DMS 273 treated with DMSO at 0.1 percent for 48 hours (cell line): ENCODE data around the gene FARP1.

ENCODE experiments used
- DNase-seq: peaks from one replicate; lab custom pipeline; 2025; lab: John Stamatoyannopoulos, UW

FARP1 gene

GRCh38 chr13:98462946-98463345, 320.1 kb downstream of the FARP1 start:
- no peak for DNase-seq

- no peak for DNase-seq
Measured at GRCh38 chr13:98466634-98467236, 323.8 kb downstream of the FARP1 start.

GRCh38 chr13:98467263-98467985, 324.5 kb downstream of the FARP1 start:
- no peak for DNase-seq

GRCh38 chr13:98468361-98468760, 325.5 kb downstream of the FARP1 start:
- no peak for DNase-seq

GRCh38 chr13:98468929-98469328, 326.0 kb downstream of the FARP1 start:
- DNase-seq: no peak

GRCh38 chr13:98470920-98471319, 328.0 kb downstream of the FARP1 start:
- DNase-seq: no peak

- no peak for DNase-seq
Measured at GRCh38 chr13:98471934-98472333, 329.0 kb downstream of the FARP1 start.

GRCh38 chr13:98473135-98473787, 330.4 kb downstream of the FARP1 start:
- DNase-seq: no peak

GRCh38 chr13:98473788-98474144, 330.9 kb downstream of the FARP1 start:
- DNase-seq: no peak

- no peak for DNase-seq
Measured at GRCh38 chr13:98474292-98474691, 331.4 kb downstream of the FARP1 start.

GRCh38 chr13:98474761-98475160, 331.9 kb downstream of the FARP1 start:
- DNase-seq: no peak

- no peak for DNase-seq
Measured at GRCh38 chr13:98475522-98475921, 332.6 kb downstream of the FARP1 start.

GRCh38 chr13:98476106-98476505, 333.2 kb downstream of the FARP1 start:
- DNase-seq: no peak

- DNase-seq: no peak
Measured at GRCh38 chr13:98476538-98476966, 333.7 kb downstream of the FARP1 start.

GRCh38 chr13:98478189-98479129, 335.6 kb downstream of the FARP1 start:
- DNase-seq: no peak

GRCh38 chr13:98479496-98480003, 336.7 kb downstream of the FARP1 start:
- DNase-seq: no peak

- DNase-seq: peak; percentile 82
Measured at GRCh38 chr13:98480915-98481877, 338.3 kb downstream of the FARP1 start.

GRCh38 chr13:98482476-98483444, 339.9 kb downstream of the FARP1 start:
- DNase-seq: no peak

- no peak for DNase-seq
Measured at GRCh38 chr13:98483601-98484288, 340.9 kb downstream of the FARP1 start.
